OCI-LY1 (cell line): ENCODE data around the gene FAM219B.
"Not testable (repeated sequence)": the region's sequence is repeated elsewhere in the genome, so short reads cannot be mapped to it uniquely, and the experiment has no call there.

ENCODE experiments used
- H2AFZ ChIP-seq: fragments of 200-600 bp; sonication (generic), shearing (Covaris generic); 2 replicates; pipeline ENCODE4 v1.6.0; 2014; ENCODE audit warnings: antibody characterized with exemption, mild to moderate bottlenecking, low read length
- H3F3A ChIP-seq: fragments of 200-600 bp; sonication (generic), shearing (Covaris generic); 2 replicates; pipeline ENCODE4 v1.6.0; 2014; ENCODE audit warnings: mild to moderate bottlenecking, antibody characterized with exemption, low read length, moderate library complexity; ENCODE audit not compliant: insufficient read depth
- H3K27ac ChIP-seq: fragments of 200-600 bp; sonication (generic); 2 replicates; pipeline ENCODE4 v1.5.1; 2014; ENCODE audit warnings: low read length, mixed run types, mild to moderate bottlenecking, low read depth; ENCODE audit not compliant: poor library complexity, severe bottlenecking
- H3K27me3 ChIP-seq: fragments of 200-600 bp; sonication (generic); 2 replicates; pipeline ENCODE4 v1.6.0; 2014; ENCODE audit warnings: antibody characterized with exemption, mild to moderate bottlenecking, low read length, moderate library complexity; ENCODE audit not compliant: insufficient read depth
- H3K36me3 ChIP-seq: fragments of 200-600 bp; sonication (generic); 2 replicates; pipeline ENCODE4 v1.6.1; 2014; ENCODE audit warnings: mild to moderate bottlenecking, antibody characterized with exemption, low read length, moderate library complexity, mixed read lengths; ENCODE audit not compliant: insufficient read depth
- H3K4me1 ChIP-seq: fragments of 200-600 bp; sonication (generic); 2 replicates; pipeline ENCODE4 v1.5.1; 2014; ENCODE audit warnings: mild to moderate bottlenecking, low read length, moderate library complexity; ENCODE audit not compliant: insufficient read depth, severe bottlenecking
- H3K4me2 ChIP-seq: fragments of 200-600 bp; sonication (generic), shearing (Covaris generic); 2 replicates; pipeline ENCODE4 v1.6.1; 2014; ENCODE audit warnings: low read length
- H3K4me3 ChIP-seq: fragments of 200-600 bp; sonication (generic); 2 replicates; pipeline ENCODE4 v1.5.1; 2014; ENCODE audit warnings: low read length, low read depth, mild to moderate bottlenecking, mixed read lengths; ENCODE audit not compliant: poor library complexity, severe bottlenecking
- H3K79me2 ChIP-seq: fragments of 200-600 bp; shearing (Covaris generic); 2 replicates; pipeline ENCODE4 v1.6.1; 2016; ENCODE audit warnings: mixed run types, low read length, mixed read lengths; ENCODE audit not compliant: insufficient read depth
- H3K9ac ChIP-seq: fragments of 200-600 bp; sonication (generic), shearing (Covaris generic); 2 replicates; pipeline ENCODE4 v1.6.1; 2014; ENCODE audit warnings: mild to moderate bottlenecking, low read length, mixed read lengths
- H3K9me2 ChIP-seq: fragments of 200-600 bp; sonication (generic), shearing (Covaris generic); 2 replicates; pipeline ENCODE4 v1.6.1; 2014; ENCODE audit warnings: low read depth, mild to moderate bottlenecking, low read length, mixed read lengths
- H3K9me3 ChIP-seq: fragments of 200-600 bp; shearing (Covaris generic); 2 replicates; pipeline ENCODE4 v1.6.1; 2014; ENCODE audit warnings: low read length, mixed read lengths
- H4K20me1 ChIP-seq: fragments of 200-600 bp; sonication (generic), shearing (Covaris generic); 2 replicates; pipeline ENCODE4 v1.6.0; 2016; ENCODE audit warnings: mild to moderate bottlenecking, low read length; ENCODE audit not compliant: insufficient read depth
- EZH2 ChIP-seq: fragments of 200-600 bp; sonication (generic), shearing (Covaris generic); IDR thresholded peaks from 2 replicates; pipeline ENCODE4 v1.8.0; 2017; ENCODE audit warnings: borderline replicate concordance, mixed run types, mild to moderate bottlenecking, antibody characterized with exemption, low read length, moderate library complexity, mixed read lengths
- TF ChIP-seq, protein P1 (sequence below): fragments of 200-600 bp; sonication (generic), shearing (Covaris generic); IDR thresholded peaks from 2 replicates; pipeline ENCODE4 v1.5.1; 2017; ENCODE audit warnings: mild to moderate bottlenecking, antibody characterized with exemption, low read length, moderate library complexity, mixed read lengths

The FAM219B gene

DNA sequence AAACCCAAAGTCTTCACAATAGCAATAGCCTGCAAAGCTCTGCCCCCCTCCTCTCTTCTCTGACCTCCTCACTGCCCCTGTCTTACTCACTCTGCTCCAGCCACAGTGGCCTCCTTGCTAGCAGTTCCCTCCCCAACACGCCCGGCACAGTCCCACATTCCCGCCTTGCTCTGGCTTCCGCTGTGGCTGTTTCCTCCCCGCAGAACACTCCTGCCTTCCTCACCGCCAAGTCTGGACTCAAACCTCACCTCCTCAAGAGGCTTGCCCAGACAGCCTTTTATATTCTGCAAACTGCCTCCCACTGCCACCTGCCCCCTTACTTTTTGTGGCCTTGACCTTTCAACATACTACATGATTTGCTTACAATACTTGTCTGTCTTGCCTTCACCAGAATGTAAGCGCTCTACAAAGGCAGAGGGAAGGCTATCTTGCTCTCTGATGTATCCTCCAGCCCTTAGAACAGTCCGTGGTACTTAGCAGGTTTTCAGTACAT is 17.2 kb downstream of the FAM219B start:
- Histone ChIP-seq H3K4me1 (peaks cover 18% of the 10 kb centered on the region), H3F3A (no peaks in the 10 kb centered on the region), H3K79me2 (no peaks in the 10 kb centered on the region)

DNA sequence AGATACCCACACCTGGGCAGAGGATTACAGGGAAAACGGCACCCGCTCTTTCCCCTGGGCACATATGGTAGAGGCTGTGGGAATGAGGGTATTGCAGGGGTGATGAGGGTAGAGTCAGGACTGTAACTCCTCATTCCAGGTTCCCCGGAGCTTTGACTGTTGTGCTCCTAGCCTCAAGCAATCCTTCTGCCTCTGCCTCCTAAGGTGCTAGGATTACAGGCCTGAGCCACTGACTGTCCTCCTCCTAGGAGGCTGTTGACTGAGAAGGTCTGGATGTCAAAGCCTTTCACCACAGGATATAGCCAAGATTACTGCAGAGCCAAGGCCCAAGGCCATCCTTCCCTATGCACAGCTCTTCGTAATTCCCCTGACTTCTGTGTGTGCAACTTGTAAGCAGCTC is 17.9 kb downstream of the FAM219B start:
- no peak overlapping the region for H3K4me2 ChIP-seq
- H3K4me1 ChIP-seq = peaks cover 18% of the 10 kb centered on the region

More for the DNA sequence above, 17.2 kb downstream of the FAM219B start:
- H3K27ac ChIP-seq = no peak overlapping the region
- H3K4me2 ChIP-seq = peak overlapping the region; percentile 93
- peak overlapping the region; percentile 76 for H3K4me3 ChIP-seq
- H2AFZ ChIP-seq = peak overlapping the region; percentile 54; the same call in 1 of the 2 replicates
- no peaks in the 10 kb centered on the region for H3K9me2 ChIP-seq
- peak overlapping the region; percentile 81; the same call in 1 of the 2 replicates for H3K9ac ChIP-seq
- no peaks in the 10 kb centered on the region for H4K20me1 ChIP-seq
- no peaks in the 10 kb centered on the region for H3K27me3 ChIP-seq
- peaks cover 26% of the 10 kb centered on the region for H3K36me3 ChIP-seq
- H3K9me3 ChIP-seq = no peaks in the 10 kb centered on the region
- TF ChIP-seq EZH2 = no peak
- TF ChIP-seq, protein P1, sequence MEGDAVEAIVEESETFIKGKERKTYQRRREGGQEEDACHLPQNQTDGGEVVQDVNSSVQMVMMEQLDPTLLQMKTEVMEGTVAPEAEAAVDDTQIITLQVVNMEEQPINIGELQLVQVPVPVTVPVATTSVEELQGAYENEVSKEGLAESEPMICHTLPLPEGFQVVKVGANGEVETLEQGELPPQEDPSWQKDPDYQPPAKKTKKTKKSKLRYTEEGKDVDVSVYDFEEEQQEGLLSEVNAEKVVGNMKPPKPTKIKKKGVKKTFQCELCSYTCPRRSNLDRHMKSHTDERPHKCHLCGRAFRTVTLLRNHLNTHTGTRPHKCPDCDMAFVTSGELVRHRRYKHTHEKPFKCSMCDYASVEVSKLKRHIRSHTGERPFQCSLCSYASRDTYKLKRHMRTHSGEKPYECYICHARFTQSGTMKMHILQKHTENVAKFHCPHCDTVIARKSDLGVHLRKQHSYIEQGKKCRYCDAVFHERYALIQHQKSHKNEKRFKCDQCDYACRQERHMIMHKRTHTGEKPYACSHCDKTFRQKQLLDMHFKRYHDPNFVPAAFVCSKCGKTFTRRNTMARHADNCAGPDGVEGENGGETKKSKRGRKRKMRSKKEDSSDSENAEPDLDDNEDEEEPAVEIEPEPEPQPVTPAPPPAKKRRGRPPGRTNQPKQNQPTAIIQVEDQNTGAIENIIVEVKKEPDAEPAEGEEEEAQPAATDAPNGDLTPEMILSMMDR = no peak

DNA sequence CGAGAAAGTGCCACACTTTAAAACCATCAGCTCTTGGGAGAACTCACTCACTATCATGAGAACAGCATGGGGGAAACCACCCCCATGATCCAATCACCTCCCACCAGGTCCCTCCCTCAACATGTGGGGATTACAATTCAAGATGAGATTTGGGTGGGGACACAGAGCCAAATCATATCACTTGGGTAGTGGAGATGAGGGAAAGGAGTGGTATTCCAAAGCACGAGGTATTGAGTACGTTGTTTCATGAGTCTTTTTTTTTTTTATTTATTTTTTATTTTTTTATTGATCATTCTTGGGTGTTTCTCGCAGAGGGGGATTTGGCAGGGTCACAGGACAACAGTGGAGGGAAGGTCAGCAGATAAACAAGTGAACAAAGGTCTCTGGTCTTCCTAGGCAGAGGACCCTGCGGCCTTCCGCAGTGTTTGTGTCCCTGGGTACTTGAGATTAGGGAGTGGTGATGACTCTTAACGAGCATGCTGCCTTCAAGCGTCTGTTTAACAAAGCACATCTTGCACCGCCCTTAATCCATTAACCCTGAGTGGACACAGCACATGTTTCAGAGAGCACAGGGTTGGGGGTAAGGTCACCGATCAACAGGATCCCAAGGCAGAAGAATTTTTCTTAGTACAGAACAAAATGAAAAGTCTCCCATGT is 19.0 kb downstream of the FAM219B start:
- not testable (repeated sequence) for H3K9ac ChIP-seq, H2AFZ ChIP-seq, H3K9me2 ChIP-seq, H3K9me3 ChIP-seq, H3K4me3 ChIP-seq, H3K79me2 ChIP-seq, H3K27ac ChIP-seq, H3K27me3 ChIP-seq, H3F3A ChIP-seq, H4K20me1 ChIP-seq, H3K4me2 ChIP-seq
- Histone ChIP-seq H3K36me3 (peaks cover 15% of the 10 kb centered on the region), H3K4me1 (peaks cover 18% of the 10 kb centered on the region)

More for the DNA sequence above, 17.9 kb downstream of the FAM219B start:
- Histone ChIP-seq H4K20me1 (no peaks in the 10 kb centered on the region), H3K9ac (no peak overlapping the region), H3K4me3 (no peak overlapping the region), H3K9me3 (no peaks in the 10 kb centered on the region), H3K9me2 (no peaks in the 10 kb centered on the region), H2AFZ (no peak overlapping the region), H3K79me2 (no peaks in the 10 kb centered on the region), H3K27me3 (no peaks in the 10 kb centered on the region), H3K36me3 (peaks cover 26% of the 10 kb centered on the region), H3F3A (no peaks in the 10 kb centered on the region), H3K27ac (no peak overlapping the region)
- TF ChIP-seq EZH2 = no peak
- TF ChIP-seq, protein P1 = no peak

DNA sequence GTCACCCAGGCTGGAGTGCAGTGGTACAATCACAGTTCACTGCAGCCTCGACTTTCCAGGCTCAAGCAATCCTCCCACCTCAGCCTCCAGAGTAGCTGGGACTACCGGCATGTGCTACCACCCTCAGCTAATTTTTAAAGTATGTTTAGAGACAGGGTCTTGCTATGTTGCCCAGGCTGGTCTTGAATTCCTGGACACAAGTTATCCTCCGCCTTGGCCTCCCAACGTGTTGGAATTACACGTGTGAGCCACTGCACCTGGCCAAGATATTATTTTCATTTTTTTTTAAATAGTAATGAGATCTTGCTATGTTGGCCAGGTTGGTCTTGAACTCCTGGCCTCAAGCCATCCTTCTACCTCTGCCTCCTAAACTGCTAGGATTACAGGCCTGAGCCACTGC is 21.2 kb downstream of the FAM219B start:
- H3K9me2 ChIP-seq = no peaks in the 10 kb centered on the region
- H3K4me3 ChIP-seq = no peak overlapping the region
- H3F3A ChIP-seq = no peaks in the 10 kb centered on the region
- H3K4me2 ChIP-seq = no peak overlapping the region
- H4K20me1 ChIP-seq = no peaks in the 10 kb centered on the region
- peaks cover 7% of the 10 kb centered on the region for H3K4me1 ChIP-seq
- H3K36me3 ChIP-seq = no peaks in the 10 kb centered on the region
- H3K9me3 ChIP-seq = peaks cover 11% of the 10 kb centered on the region; the same call in 1 of the 2 replicates
- no peak overlapping the region for H3K27ac ChIP-seq
- no peak overlapping the region for H2AFZ ChIP-seq
- H3K27me3 ChIP-seq = no peaks in the 10 kb centered on the region
- H3K79me2 ChIP-seq = no peaks in the 10 kb centered on the region
- H3K9ac ChIP-seq = no peak overlapping the region
- TF ChIP-seq EZH2 = no peak
- TF ChIP-seq, protein P1 = no peak
